Bronchial epithelial cell (primary cell): ENCODE results near the gene CDCA8. TPM values are rescaled to one million over a fixed set of nuclear protein-coding genes. Genes with fewer than 3 reads are reported as not detected.
"Not testable (repeated sequence)": the region's sequence is repeated elsewhere in the genome, so short reads cannot be mapped to it uniquely, and the experiment has no call there.

Source experiments
- DNase-seq: peaks from one replicate; pipeline ENCODE4 v3.0.0-alpha.2; 2010; ENCODE audit warnings: low read depth
- FAIRE-seq: peaks from 2 replicates; lab custom pipeline; 2011; peaks lifted over from hg19 to GRCh38; lab: Jason Lieb, UNC
- H3K27me3 ChIP-seq: 2 replicates; pipeline ENCODE4 v1.5.1; 2011; ENCODE audit warnings: low read length; ENCODE audit not compliant: control insufficient read depth, insufficient read depth
- H3K36me3 ChIP-seq: 2 replicates; pipeline ENCODE4 v1.5.1; 2011; ENCODE audit warnings: low read length; ENCODE audit not compliant: control insufficient read depth, insufficient read depth
- H3K4me3 ChIP-seq: 2 replicates; pipeline ENCODE4 v1.5.1; 2011; ENCODE audit warnings: mild to moderate bottlenecking, low read depth, low read length, control low read depth
- CTCF ChIP-seq: IDR thresholded peaks from 2 replicates; pipeline ENCODE4 v1.5.1; 2011; ENCODE audit warnings: mild to moderate bottlenecking, moderate library complexity, low read length, control low read depth, inconsistent platforms; ENCODE audit not compliant: insufficient read depth, severe bottlenecking
- total RNA-seq: library from RNA; depleted of rRNA; stranded (reverse); fragments of >200 nt; gene quantifications from 2 replicates; pipeline ENCODE4 v1.2.1, GENCODE V29; 2014

Gene CDCA8
- total RNA-seq, 1 donor from 2014 or later: 0.26 TPM

GRCh38 chr1:37732111-37732780 is 39.9 kb downstream of the CDCA8 start:
- no peak for TF ChIP-seq CTCF
- Histone ChIP-seq H3K36me3 (no peaks in the 10 kb centered on the region), H3K4me3 (no peak overlapping the region), H3K27me3 (no peaks in the 10 kb centered on the region)
- DNase-seq (no peak), FAIRE-seq (no peak)

- no peak for TF ChIP-seq CTCF
- FAIRE-seq (no peak), DNase-seq (no peak)
- no peaks in the 10 kb centered on the region for H3K36me3 ChIP-seq
- H3K27me3 ChIP-seq: no peaks in the 10 kb centered on the region
- H3K4me3 ChIP-seq: no peak overlapping the region
Measured at GRCh38 chr1:37734629-37735591, 42.6 kb downstream of the CDCA8 start.

- not testable (repeated sequence) for H3K27me3 ChIP-seq
Measured at GRCh38 chr1:37737975-37738374, 45.7 kb downstream of the CDCA8 start.

GRCh38 chr1:37738619-37739018 is 46.3 kb downstream of the CDCA8 start:
- H3K27me3 ChIP-seq, H3K36me3 ChIP-seq, DNase-seq, H3K4me3 ChIP-seq, FAIRE-seq: not testable (repeated sequence)

More at GRCh38 chr1:37737975-37738374, 45.7 kb downstream of the CDCA8 start:
- not testable (repeated sequence) for DNase-seq, FAIRE-seq, H3K36me3 ChIP-seq, H3K4me3 ChIP-seq

- DNase-seq: peak; percentile 93
- Histone ChIP-seq H3K27me3 (no peaks in the 10 kb centered on the region), H3K4me3 (no peak overlapping the region), H3K36me3 (no peaks in the 10 kb centered on the region)
- TF ChIP-seq CTCF: no peak
- no peak for FAIRE-seq
Measured at GRCh38 chr1:37739222-37739621, 46.9 kb downstream of the CDCA8 start.

GRCh38 chr1:37741130-37741529 is 48.8 kb downstream of the CDCA8 start:
- H3K27me3 ChIP-seq: no peaks in the 10 kb centered on the region
- peak; percentile 70 for DNase-seq
- FAIRE-seq: no peak
- no peaks in the 10 kb centered on the region for H3K36me3 ChIP-seq
- no peak for TF ChIP-seq CTCF
- no peak overlapping the region for H3K4me3 ChIP-seq
